Measurements from ENCODE around the gene METTL6.

METTL6 gene

GRCh38 chr3:15360788-15361493 is 66.4 kb downstream of the METTL6 start:
- TF ChIP-seq CTCF (IDR thresholded peaks at IDR 0.05; ENCODE audit: extremely low read depth, missing control alignments): no peak
- no peak for DNase-seq (ENCODE audit: low spot score)
